Omental fat pad (tissue), 4 donors: ENCODE data around the gene ATRN. TPM values are rescaled to one million over a fixed set of nuclear protein-coding genes. Genes with fewer than 3 reads are reported as not detected.

ENCODE experiments used
- ATAC-seq: fragments of 150-250 bp; one replicate; pipeline ENCODE4 v1.9.1; 2016; ENCODE audit warnings: mild to moderate bottlenecking, moderate library complexity; ENCODE audit not compliant: low FRiP score
- DNase-seq: peaks from one replicate; pipeline ENCODE4 v3.0.0-alpha.2; 2019; ENCODE audit warnings: low spot score
- small RNA-seq: library from RNA; depleted of rRNA; stranded (forward); fragments of <200 nt; gene quantifications from one replicate; pipeline ENCODE3, GENCODE V24; 2016
- total RNA-seq, 4 donors: library from RNA; depleted of rRNA; stranded (reverse); fragments of >200 nt; gene quantifications; one replicate each; pipeline ENCODE4 v1.1.0, GENCODE V29; 2016
- TF ChIP-seq, protein P1 (sequence below), 3 donors: fragments of 450-650 bp; IDR thresholded peaks; one replicate each; pipeline ENCODE4 v1.5.1; 2016 to 2017; ENCODE audit warnings: antibody characterized with exemption in 3 of 3, mild to moderate bottlenecking in 3 of 3, moderate library complexity in 2 of 3

ATRN gene
- total RNA-seq, 4 donors from 2014 or later = 20.2 to 32.9 (median 26.3) TPM

DNA sequence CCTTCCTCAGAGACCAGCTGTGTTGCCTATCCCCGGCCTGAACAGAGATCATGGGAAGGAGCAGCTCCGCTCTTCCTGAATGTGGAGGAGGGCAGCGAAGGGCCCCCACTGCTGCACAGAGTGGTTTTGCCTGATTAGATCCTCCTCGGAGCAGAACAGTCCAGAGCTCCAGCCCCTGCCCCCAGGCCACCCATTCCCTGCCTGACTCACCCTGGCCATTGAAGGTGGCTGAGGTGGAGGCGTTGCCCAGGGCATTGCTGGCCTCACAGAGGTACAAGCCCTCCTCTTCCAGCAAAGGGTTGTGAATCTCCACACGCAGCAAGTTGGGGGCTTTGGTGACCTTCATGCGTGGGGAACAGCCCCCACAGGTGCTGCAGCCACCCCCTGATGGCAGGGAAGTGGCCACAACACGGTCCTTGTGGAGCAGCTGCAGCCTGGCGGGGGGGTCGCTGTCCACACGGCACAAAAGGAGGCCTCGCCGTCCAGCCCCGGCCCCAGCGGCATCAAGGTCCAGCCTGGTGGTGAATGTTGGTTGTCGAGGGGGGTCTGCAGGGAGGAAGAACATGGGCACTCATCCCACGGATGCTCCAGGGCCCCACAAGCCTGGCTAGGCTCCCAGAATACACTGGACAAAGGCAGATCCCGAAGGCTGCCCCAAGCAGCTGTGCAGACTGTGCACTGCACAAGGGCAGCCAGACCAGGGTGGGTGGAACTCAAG is 226.9 kb downstream of the ATRN start:
- TF ChIP-seq, protein P1, sequence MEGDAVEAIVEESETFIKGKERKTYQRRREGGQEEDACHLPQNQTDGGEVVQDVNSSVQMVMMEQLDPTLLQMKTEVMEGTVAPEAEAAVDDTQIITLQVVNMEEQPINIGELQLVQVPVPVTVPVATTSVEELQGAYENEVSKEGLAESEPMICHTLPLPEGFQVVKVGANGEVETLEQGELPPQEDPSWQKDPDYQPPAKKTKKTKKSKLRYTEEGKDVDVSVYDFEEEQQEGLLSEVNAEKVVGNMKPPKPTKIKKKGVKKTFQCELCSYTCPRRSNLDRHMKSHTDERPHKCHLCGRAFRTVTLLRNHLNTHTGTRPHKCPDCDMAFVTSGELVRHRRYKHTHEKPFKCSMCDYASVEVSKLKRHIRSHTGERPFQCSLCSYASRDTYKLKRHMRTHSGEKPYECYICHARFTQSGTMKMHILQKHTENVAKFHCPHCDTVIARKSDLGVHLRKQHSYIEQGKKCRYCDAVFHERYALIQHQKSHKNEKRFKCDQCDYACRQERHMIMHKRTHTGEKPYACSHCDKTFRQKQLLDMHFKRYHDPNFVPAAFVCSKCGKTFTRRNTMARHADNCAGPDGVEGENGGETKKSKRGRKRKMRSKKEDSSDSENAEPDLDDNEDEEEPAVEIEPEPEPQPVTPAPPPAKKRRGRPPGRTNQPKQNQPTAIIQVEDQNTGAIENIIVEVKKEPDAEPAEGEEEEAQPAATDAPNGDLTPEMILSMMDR (IDR thresholded peaks at IDR 0.05) = no peak
- ATAC-seq = no peak
- DNase-seq = no peak

DNA sequence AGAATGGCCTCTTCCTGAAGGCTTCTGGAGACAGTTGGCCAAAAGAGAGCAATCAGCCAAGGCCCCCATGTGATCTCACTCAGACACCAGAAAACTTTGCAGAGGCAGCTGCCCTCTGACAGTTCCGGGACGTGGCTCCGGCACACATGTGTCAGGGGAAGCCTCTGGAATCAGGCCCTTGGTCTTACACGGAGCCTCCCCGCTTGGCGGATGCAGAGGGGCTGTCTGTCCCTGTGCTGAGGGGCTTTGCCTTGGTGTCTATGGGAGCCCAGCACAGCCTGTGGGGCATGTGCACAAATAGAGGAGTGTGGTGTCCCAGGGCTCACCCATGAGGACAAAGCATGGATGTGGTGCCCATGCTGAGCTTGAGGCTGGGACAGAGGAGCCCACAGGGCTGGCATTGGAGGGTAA is 227.8 kb downstream of the ATRN start:
- ATAC-seq (no peak), DNase-seq (no peak)
- TF ChIP-seq, protein P1 (IDR thresholded peaks at IDR 0.05) = no peak

DNA sequence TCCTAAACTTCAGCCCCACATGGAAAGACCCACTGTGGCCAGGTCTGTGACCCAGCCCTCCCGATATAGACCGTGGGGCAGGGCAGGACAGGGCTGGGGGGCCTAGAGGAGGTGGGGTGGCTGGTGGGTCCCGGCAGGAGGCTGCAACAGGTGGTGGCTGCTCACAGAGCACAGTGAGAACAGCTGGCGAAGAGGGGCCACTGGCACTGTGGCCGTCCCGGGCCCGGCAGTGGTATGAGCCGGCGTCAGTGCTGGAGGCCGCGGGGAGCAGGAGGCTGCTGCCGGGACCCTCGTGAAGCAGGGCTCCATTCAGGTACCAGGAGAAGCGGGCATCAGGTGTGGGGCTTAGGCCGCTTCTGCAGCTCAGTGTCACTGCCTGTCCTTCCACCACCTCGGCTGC is 228.2 kb downstream of the ATRN start:
- no peak for DNase-seq
- TF ChIP-seq, protein P1 (IDR thresholded peaks at IDR 0.05) = no peak
- no peak for ATAC-seq

Small RNA genes within 50 kb of the gene (small RNA-seq; reads per million reads assigned to genes)
- not detected for gene AL353193.1

Other genes starting within 250 kb of the ATRN start
- gene SLC4A11, start 231.8 kb upstream of the ATRN start, total RNA-seq = 1 to 10 TPM in 2 of 4 donors, under 1 TPM in 2; 0.74 to 1.7 (median 0.95) TPM
- gene DNAAF9, start 63.3 kb upstream of the ATRN start, total RNA-seq = 10 to 100 TPM; 18.5 to 34.4 (median 25.6) TPM
- gene GFRA4, start 192.4 kb downstream of the ATRN start, total RNA-seq = not detected
- gene ADAM33, start 211.0 kb downstream of the ATRN start, total RNA-seq = 10 to 100 TPM; 27.3 to 94.4 (median 51.9) TPM
- 10 to 100 TPM; 14.2 to 57.5 (median 27.5) TPM for gene SIGLEC1, start 241.6 kb downstream of the ATRN start, total RNA-seq